GM21576 (cell line): ENCODE results near the gene SPNS3.

ENCODE experiments used
- ATAC-seq: cut with Tn5 transposase; IDR thresholded peaks from one replicate; pipeline ENCODE4 v1.9.1; 2021; ENCODE audit warnings: mild to moderate bottlenecking, moderate library complexity; ENCODE audit not compliant: unreplicated experiment

The SPNS3 gene

DNA sequence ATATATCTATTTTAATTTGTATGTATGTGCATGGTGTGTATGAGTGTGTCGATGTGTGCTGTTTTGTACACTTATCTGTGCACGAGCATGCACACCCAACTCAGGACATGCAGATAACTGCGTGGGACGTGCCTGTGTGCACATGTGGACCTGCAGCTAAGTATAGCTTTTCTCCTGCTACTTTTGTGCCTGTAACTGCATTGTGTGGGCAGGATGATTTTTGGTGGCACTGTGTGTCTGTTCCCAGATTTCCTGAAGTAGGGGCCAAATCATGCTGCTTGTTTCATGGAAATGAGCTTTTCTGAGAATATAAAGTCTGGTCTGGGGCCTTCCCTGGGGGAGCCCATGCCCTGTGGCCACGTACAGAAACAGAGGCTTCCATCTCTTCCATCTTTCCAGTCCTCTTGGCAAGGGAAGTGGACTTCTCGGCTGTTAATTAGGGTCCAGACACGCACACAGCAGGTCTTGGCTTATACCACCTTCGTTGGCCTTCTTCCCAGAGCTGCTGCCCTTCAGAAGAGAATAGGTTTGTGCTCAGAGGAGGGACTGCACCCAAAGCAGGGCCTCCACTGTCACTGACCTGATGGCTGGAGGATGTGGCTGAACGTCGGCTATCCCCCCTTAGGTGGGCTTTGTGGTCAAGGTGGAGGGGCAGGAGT, 30.2 kb downstream of the SPNS3 start:
- no peak for ATAC-seq

GRCh38 chr17:4465786-4466185, 32.0 kb downstream of the SPNS3 start:
- no peak for ATAC-seq

- ATAC-seq, result no peak
These were observed 33.5 kb downstream of the SPNS3 start for GRCh38 chr17:4467287-4467686.

GRCh38 chr17:4469552-4469951, 35.8 kb downstream of the SPNS3 start:
- ATAC-seq, result no peak

DNA sequence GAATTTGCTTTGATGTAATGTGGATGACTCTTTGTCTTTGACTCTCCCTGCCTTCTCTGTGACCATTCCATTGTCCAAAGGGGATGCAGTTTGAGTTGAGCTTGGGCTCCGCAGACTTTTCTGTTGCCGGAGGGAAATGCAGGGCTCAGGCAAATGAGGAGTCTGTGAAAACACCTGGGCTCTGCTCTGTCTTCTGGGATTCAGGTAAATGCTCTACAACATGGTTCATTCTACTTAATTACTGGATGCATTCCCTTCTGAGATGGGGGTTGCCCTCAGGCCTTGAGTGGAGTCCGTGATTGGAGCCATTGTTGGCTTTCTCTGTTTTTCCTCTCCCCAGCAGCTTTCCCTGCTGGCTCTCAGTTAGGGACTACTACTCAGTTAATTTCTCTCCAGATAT, 38.5 kb downstream of the SPNS3 start:
- ATAC-seq, result no peak

GRCh38 chr17:4474093-4474492, 40.4 kb downstream of the SPNS3 start:
- ATAC-seq, result no peak

- ATAC-seq, result no peak
These were observed 41.3 kb downstream of the SPNS3 start for GRCh38 chr17:4475001-4475400.

- no peak for ATAC-seq
These were observed 41.7 kb downstream of the SPNS3 start for GRCh38 chr17:4475463-4475862.

- no peak for ATAC-seq
These were observed 42.3 kb downstream of the SPNS3 start for GRCh38 chr17:4476017-4476416.

- no peak for ATAC-seq
These were observed 42.9 kb downstream of the SPNS3 start for GRCh38 chr17:4476511-4477070.

DNA sequence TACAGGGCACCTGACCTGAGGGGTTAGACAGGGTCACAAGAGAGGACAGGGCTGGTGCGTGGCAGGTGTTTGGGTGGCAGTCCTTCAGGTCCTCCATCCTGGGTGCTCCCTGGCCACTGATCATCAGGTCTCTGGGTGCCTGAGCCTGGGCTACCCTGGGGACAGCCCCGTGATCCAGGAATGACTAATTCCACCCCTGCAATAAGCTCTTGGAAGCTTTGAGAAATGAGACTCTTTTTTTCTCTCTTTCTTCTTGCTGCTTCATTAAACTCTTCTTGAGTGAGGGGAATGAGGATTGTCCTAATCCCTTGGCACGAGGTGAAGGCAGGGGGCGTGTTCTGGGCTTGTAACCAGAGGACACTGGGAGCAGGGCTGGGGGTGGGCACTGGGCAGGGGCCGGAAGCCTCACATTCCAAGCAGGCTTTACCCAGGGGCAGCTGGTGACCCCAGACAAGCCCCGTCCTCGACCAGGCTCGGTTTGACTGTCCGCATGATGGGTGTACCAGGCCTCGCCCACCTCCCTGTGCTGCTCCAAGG, 43.6 kb downstream of the SPNS3 start:
- no peak for ATAC-seq

DNA sequence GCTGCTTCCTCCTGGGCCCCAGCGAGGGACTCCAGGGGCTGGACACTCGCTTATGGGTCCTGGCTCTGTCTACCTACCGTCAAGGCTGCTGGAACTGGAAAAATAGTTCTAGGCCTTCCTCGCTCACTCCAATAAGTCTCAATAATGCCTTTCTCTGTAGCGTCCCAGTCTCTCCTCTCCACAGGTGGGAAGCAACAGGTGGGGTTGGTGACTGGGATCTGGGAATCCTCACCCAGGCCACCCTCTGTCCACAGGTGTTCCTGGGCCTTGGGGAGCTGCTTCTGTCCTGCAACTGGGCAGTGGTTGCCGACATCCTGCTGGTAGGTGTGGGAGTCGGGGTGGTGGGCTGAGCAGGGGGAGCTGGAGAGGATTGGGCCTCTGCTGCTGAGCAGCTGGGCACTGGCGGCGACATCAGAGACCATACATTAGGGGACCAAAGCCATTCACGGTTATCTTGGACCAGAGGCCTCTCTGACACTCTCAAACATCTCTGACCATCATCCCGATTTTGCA, 44.6 kb downstream of the SPNS3 start:
- ATAC-seq, result no peak

DNA sequence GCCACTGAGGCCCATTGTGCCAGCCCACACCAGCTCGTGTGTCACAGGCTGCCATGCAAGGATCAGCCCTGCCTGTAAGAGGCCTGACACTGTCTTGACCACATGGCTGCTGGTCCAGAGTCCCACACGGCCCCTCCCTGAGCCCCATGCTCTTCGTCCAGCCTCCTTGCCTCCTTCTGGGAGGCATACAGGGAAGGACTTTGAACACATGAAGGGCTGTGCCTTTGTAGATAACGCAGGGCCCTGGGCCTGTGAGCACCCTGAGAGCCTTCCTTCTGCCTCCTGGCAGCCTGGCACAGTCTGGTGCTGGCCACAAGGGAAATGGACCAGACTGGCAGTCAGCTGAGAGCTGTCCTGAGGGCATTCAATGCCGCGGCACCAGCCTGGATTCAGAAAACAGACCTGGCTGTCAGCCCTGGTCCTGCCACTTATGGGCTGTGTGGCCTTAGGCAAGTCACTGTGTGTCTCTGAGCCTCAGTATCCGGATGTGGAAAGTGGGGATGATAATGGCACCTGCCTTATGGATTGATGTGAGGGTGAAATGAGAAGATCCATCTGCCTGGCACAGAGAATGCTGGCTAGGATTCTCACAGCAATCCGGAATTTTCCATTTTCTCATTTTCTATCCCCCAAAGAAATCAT, 45.7 kb downstream of the SPNS3 start:
- ATAC-seq, result no peak

- no peak for ATAC-seq
These were observed 46.4 kb downstream of the SPNS3 start for GRCh38 chr17:4479982-4480751.

GRCh38 chr17:4480929-4481898, 47.5 kb downstream of the SPNS3 start:
- ATAC-seq, result no peak

- ATAC-seq, result no peak
These were observed 48.7 kb downstream of the SPNS3 start for GRCh38 chr17:4482338-4483011.

GRCh38 chr17:4483012-4483840, 49.5 kb downstream of the SPNS3 start:
- no peak for ATAC-seq
